ENCODE results near the gene TNFRSF18.
A peak's percentile ranks its signal among the peaks of the same experiment; 100 is the strongest.

TNFRSF18 gene

GRCh38 chr1:1162597-1163537 is 43.5 kb downstream of the TNFRSF18 start:
- no peak for TF ChIP-seq JUND (IDR thresholded peaks at IDR 0.05; ENCODE audit: low read depth)
- in situ Hi-C loops (cut with HindIII; ENCODE audit: low pct_unique_long_range_greater_than_20kb, low sequenced_read_pairs), result no loop called here
- peak; percentile 94 to 95 for DNase-seq (ENCODE audit: low read depth in 1 of 2, low spot score in 1 of 2)

GRCh38 chr1:1161683-1162079 is 44.7 kb downstream of the TNFRSF18 start:
- in situ Hi-C loops (cut with HindIII; ENCODE audit: low pct_unique_long_range_greater_than_20kb, low sequenced_read_pairs), result no loop called here
- TF ChIP-seq JUND (IDR thresholded peaks at IDR 0.05; ENCODE audit: low read depth), result no peak
- DNase-seq (ENCODE audit: low read depth in 1 of 2, low spot score in 1 of 2), result no peak

GRCh38 chr1:1161078-1161682 is 45.2 kb downstream of the TNFRSF18 start:
- TF ChIP-seq JUND (IDR thresholded peaks at IDR 0.05; ENCODE audit: low read depth), result no peak
- in situ Hi-C loops (cut with HindIII; ENCODE audit: low pct_unique_long_range_greater_than_20kb, low sequenced_read_pairs), result no loop called here
- DNase-seq (ENCODE audit: low read depth in 1 of 2, low spot score in 1 of 2), result no peak

- in situ Hi-C loops (cut with HindIII; ENCODE audit: low pct_unique_long_range_greater_than_20kb, low sequenced_read_pairs), result no loop called here
- no peak for TF ChIP-seq JUND (IDR thresholded peaks at IDR 0.05; ENCODE audit: low read depth)
- no peak for DNase-seq (ENCODE audit: low read depth in 1 of 2, low spot score in 1 of 2)
Observed at GRCh38 chr1:1160281-1160930, 46.0 kb downstream of the TNFRSF18 start.

- no peak for TF ChIP-seq JUND (IDR thresholded peaks at IDR 0.05; ENCODE audit: low read depth)
- in situ Hi-C loops (cut with HindIII; ENCODE audit: low pct_unique_long_range_greater_than_20kb, low sequenced_read_pairs), result no loop called here
- peak; percentile 24 to 44 for DNase-seq (ENCODE audit: low read depth in 1 of 2, low spot score in 1 of 2)
Observed at GRCh38 chr1:1157914-1158710, 48.3 kb downstream of the TNFRSF18 start.

GRCh38 chr1:1157426-1157913 is 48.9 kb downstream of the TNFRSF18 start:
- in situ Hi-C loops (cut with HindIII; ENCODE audit: low pct_unique_long_range_greater_than_20kb, low sequenced_read_pairs), result no loop called here
- TF ChIP-seq JUND (IDR thresholded peaks at IDR 0.05; ENCODE audit: low read depth), result no peak
- DNase-seq (ENCODE audit: low read depth in 1 of 2, low spot score in 1 of 2), result peak; percentile 92 to 94

- in situ Hi-C loops (cut with HindIII; ENCODE audit: low pct_unique_long_range_greater_than_20kb, low sequenced_read_pairs), result no loop called here
- TF ChIP-seq JUND (IDR thresholded peaks at IDR 0.05; ENCODE audit: low read depth), result no peak
- DNase-seq (ENCODE audit: low read depth in 1 of 2, low spot score in 1 of 2), result no peak
Observed at GRCh38 chr1:1157033-1157365, 49.4 kb downstream of the TNFRSF18 start.

GRCh38 chr1:1156140-1157032 is 50.0 kb downstream of the TNFRSF18 start:
- no peak for TF ChIP-seq JUND (IDR thresholded peaks at IDR 0.05; ENCODE audit: low read depth)
- DNase-seq (ENCODE audit: low read depth in 1 of 2, low spot score in 1 of 2), result no peak
- in situ Hi-C loops (cut with HindIII; ENCODE audit: low pct_unique_long_range_greater_than_20kb, low sequenced_read_pairs), result no loop called here

GRCh38 chr1:1155258-1155657 is 51.1 kb downstream of the TNFRSF18 start:
- in situ Hi-C loops (cut with HindIII; ENCODE audit: low pct_unique_long_range_greater_than_20kb, low sequenced_read_pairs), result no loop called here
- TF ChIP-seq JUND (IDR thresholded peaks at IDR 0.05; ENCODE audit: low read depth), result no peak
- no peak for DNase-seq (ENCODE audit: low read depth in 1 of 2, low spot score in 1 of 2)

GRCh38 chr1:1153874-1154273 is 52.5 kb downstream of the TNFRSF18 start:
- TF ChIP-seq JUND (IDR thresholded peaks at IDR 0.05; ENCODE audit: low read depth), result no peak
- in situ Hi-C loops (cut with HindIII; ENCODE audit: low pct_unique_long_range_greater_than_20kb, low sequenced_read_pairs), result no loop called here
- peak in 1 of 2 experiments; percentile 47 for DNase-seq (ENCODE audit: low read depth in 1 of 2, low spot score in 1 of 2)

Data from T47D (cell line).